OCI-LY3 (cell line): ENCODE results near the gene CAPN8.

Experiments used
- EZH2phosphoT487 ChIP-seq: fragments of 200-600 bp; shearing (Covaris generic); IDR thresholded peaks from 2 replicates; pipeline ENCODE4 v1.6.1; 2018; ENCODE audit warnings: antibody characterized with exemption, mixed run types, low read depth
- TF ChIP-seq, protein P1 (sequence below): fragments of 200-600, 300-600 bp; sonication (generic); IDR thresholded peaks from 2 replicates; pipeline ENCODE4 v1.5.1; 2014; ENCODE audit warnings: antibody characterized with exemption, low read length, low read depth

DNA sequence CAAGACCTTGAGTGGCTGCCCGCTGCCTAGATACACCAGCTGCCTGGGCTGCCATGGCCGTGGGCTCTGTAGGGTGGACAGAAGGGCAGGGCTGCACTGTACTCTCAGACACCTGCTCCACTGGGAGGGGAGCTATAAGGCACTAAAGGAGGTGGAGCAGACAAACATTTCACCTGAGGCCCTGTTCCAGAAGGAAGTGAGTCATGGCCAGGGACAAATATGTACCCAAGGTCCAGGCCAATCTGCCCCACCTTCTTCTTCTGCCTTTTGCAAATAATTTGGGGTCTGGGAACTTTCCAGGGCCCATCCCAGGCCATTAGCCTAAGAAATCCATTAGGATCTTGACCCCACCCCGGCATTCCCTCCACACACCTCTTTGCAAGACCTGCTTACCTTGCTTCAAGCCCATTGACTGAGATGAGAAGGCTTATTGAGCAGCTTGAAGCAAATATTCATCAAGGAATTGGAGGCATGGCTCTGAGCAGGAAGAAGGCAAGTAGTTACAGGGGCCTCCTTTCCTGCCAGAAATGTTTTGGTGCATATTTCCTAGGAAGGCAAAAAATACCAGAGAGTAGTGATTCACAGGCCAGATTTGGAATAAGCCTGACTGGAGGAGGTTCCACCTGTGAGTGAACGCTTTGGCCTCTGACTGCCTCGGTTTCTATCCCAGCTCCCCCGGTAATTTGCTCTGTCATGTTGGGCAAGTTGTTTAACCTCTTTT, at the start of gene CAPN8:
- TF ChIP-seq, protein P1, sequence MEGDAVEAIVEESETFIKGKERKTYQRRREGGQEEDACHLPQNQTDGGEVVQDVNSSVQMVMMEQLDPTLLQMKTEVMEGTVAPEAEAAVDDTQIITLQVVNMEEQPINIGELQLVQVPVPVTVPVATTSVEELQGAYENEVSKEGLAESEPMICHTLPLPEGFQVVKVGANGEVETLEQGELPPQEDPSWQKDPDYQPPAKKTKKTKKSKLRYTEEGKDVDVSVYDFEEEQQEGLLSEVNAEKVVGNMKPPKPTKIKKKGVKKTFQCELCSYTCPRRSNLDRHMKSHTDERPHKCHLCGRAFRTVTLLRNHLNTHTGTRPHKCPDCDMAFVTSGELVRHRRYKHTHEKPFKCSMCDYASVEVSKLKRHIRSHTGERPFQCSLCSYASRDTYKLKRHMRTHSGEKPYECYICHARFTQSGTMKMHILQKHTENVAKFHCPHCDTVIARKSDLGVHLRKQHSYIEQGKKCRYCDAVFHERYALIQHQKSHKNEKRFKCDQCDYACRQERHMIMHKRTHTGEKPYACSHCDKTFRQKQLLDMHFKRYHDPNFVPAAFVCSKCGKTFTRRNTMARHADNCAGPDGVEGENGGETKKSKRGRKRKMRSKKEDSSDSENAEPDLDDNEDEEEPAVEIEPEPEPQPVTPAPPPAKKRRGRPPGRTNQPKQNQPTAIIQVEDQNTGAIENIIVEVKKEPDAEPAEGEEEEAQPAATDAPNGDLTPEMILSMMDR = no peak
- TF ChIP-seq EZH2phosphoT487 = no peak
